CD4-positive, alpha-beta T cell (primary cell): ENCODE measurements around the gene RBM15. TPM values are rescaled to one million over a fixed set of nuclear protein-coding genes. Genes with fewer than 3 reads are reported as not detected.
A peak's percentile ranks its signal among the peaks of the same experiment; 100 is the strongest.

ENCODE experiments used
- ATAC-seq: fragments of 200-7000 bp; cut with Tn5 transposase; one replicate; pipeline ENCODE4 v1.10.0; 2022; ENCODE audit warnings: mild to moderate bottlenecking; ENCODE audit not compliant: poor library complexity
- CTCF ChIA-PET: fragments of 350-600 bp; sonication (Branson Sonifier 250); formaldehyde crosslinking; loops from one replicate; lab custom pipeline; 2021; ENCODE audit warnings: antibody characterized with exemption, inconsistent platforms; lab: Charles Lee
- POLR2A ChIA-PET: fragments of 350-600 bp; sonication (Branson Sonifier 250); formaldehyde crosslinking; loops from one replicate; lab custom pipeline; 2021; ENCODE audit warnings: antibody characterized with exemption, inconsistent platforms; lab: Charles Lee
- DNase-seq, 14 experiments: peaks; one replicate each; pipeline ENCODE4 v3.0.0-alpha.2; 2013 to 2020; ENCODE audit warnings: mixed read lengths in 2 of 14
- H3K27ac ChIP-seq, 2 donors: one replicate each; pipeline versions ENCODE4 v1.5.1 to v1.7.0; 2013; ENCODE audit warnings: low read length in 2 of 2, low read depth in 1 of 2, mild to moderate bottlenecking in 1 of 2
- H3K27me3 ChIP-seq, 2 experiments: 1 replicate in 1 of 2; 2 replicates in 1 of 2; pipeline versions ENCODE4 v1.6.1 to v1.7.0; 2013; ENCODE audit warnings: low read length in 2 of 2, control low read depth in 1 of 2, mild to moderate bottlenecking in 1 of 2, moderate library complexity in 1 of 2; ENCODE audit not compliant: insufficient read depth in 2 of 2, control insufficient read depth in 1 of 2
- H3K36me3 ChIP-seq: one replicate; pipeline ENCODE4 v1.6.1; 2013; ENCODE audit warnings: low read length, control low read depth; ENCODE audit not compliant: insufficient read depth
- H3K4me1 ChIP-seq: one replicate; pipeline ENCODE4 v1.6.1; 2013; ENCODE audit warnings: low read length, control low read depth; ENCODE audit not compliant: insufficient read depth
- H3K4me3 ChIP-seq: one replicate; pipeline ENCODE4 v1.5.1; 2013; ENCODE audit warnings: mild to moderate bottlenecking, low read length, moderate library complexity
- H3K9me3 ChIP-seq, 2 experiments: 1 replicate in 1 of 2; 2 replicates in 1 of 2; pipeline versions ENCODE4 v1.6.1 to v1.7.0; 2013; ENCODE audit warnings: low read length in 2 of 2, mild to moderate bottlenecking in 2 of 2, control low read depth in 1 of 2, moderate library complexity in 1 of 2; ENCODE audit not compliant: control insufficient read depth in 1 of 2, insufficient read depth in 1 of 2
- H3K27ac Mint-ChIP-seq: one replicate; pipeline ENCODE4 v1.8.0; 2020; ENCODE audit warnings: mixed read lengths
- H3K27me3 Mint-ChIP-seq: one replicate; pipeline ENCODE4 v1.8.0; 2021; ENCODE audit warnings: mixed read lengths
- H3K36me3 Mint-ChIP-seq: one replicate; pipeline ENCODE4 v1.8.0; 2021; ENCODE audit warnings: low read depth, mixed read lengths
- H3K4me1 Mint-ChIP-seq: one replicate; pipeline ENCODE4 v1.8.0; 2021; ENCODE audit warnings: low read depth, mixed read lengths
- H3K4me3 Mint-ChIP-seq: one replicate; pipeline ENCODE4 v1.8.0; 2020; ENCODE audit warnings: mild to moderate bottlenecking, mixed read lengths
- H3K9me3 Mint-ChIP-seq: one replicate; pipeline ENCODE4 v1.8.0; 2020; ENCODE audit warnings: mixed read lengths
- intact Hi-C, 2 experiments: fragments of 100-400 bp; cut with DNase I in 1 of 2; cut with micrococcal nuclease in 1 of 2; formaldehyde crosslinking; loops; one replicate each; pipeline versions ENCODE4 v1.15.1 to v1.9.0; 2023 to 2025; cut with DNase I, micrococcal nuclease
- total RNA-seq, 174 experiments: library from RNA in 2 of 174; stranded (reverse) in 2 of 174; gene quantifications; one replicate each; pipeline ENCODE4 v1.2.3 and lab custom pipeline; 2021 to 2026
- TF ChIP-seq, protein P1 (sequence below): fragments of 200-600 bp; IDR thresholded peaks from one replicate; pipeline ENCODE4 v1.8.0; 2022; ENCODE audit warnings: antibody characterized with exemption, mild to moderate bottlenecking

The RBM15 gene
- total RNA-seq, 2 experiments from 2014 or later = 49.4 to 49.7 TPM

DNA sequence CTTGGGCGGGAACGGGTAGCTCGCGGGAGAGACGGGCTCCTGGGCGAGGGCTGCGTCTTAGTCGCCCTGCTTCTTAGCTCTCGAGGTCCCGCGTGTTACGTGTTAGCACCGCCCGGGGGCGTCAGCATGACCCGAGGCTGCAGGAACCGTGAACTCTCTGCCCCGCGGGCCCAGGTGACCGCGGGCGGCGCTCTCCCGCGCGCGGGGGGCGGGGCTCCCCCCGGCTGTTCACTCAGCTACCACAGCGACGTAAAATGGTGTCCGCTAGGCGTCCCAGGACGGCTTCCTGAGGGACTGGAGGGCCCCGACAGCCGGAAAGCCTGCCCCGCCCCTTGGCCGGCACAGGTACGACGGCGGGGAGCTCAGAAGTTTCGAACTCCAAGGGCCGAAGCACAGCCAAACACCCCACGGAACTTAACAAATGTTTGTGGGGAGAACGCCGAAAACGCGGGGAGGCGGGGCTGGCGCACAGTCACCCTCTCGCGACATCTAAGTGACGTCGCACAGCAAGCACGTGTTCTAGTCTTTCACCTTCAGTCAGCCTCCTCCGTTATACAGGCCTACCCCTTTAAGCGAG lies 780 bp upstream of the RBM15 start:
- no peaks in the 10 kb centered on the region for H3K9me3 Mint-ChIP-seq
- intact Hi-C loops = loop anchor here (1.0 to 2.0 kb wide), 5 partner anchors 68 to 304 kb away; partner anchors contain the start of genes KCNC4 (in 2 of the 2), LAMTOR5 (in 2 of the 2) and STRIP1 (in 1 of the 2)
- H3K36me3 Mint-ChIP-seq = peaks cover 41% of the 10 kb centered on the region
- ATAC-seq (peak; percentile 68), DNase-seq (peak; percentile 79 to 98 (median 92))
- no peak overlapping the region for H3K4me3 Mint-ChIP-seq
- peaks cover 53% of the 10 kb centered on the region for H3K4me1 Mint-ChIP-seq
- ChIA-PET CTCF (interaction anchor here (0.7 to 4.8 kb wide), 19 partner anchors 10 to 428 kb away, joined by 3 to 62 read pairs (median 7); partner anchors contain the start of genes AHCYL1, KCNC4 and LAMTOR5), POLR2A (interaction anchor here (0.6 to 7.9 kb wide), 39 partner anchors 8 to 1646 kb away, joined by 3 to 199 read pairs (median 5); partner anchors contain the start of genes AHCYL1, GNAI3, GSTM1 and KCNC4)
- no peak overlapping the region for H3K27ac Mint-ChIP-seq
- peaks cover 33% of the 10 kb centered on the region for H3K4me1 ChIP-seq
- peaks cover 29% of the 10 kb centered on the region for H3K36me3 ChIP-seq
- H3K27me3 ChIP-seq = no peaks in the 10 kb centered on the region
- H3K27ac ChIP-seq = peak overlapping the region; percentile 98 to 100
- H3K9me3 ChIP-seq = no peaks in the 10 kb centered on the region
- TF ChIP-seq, protein P1, sequence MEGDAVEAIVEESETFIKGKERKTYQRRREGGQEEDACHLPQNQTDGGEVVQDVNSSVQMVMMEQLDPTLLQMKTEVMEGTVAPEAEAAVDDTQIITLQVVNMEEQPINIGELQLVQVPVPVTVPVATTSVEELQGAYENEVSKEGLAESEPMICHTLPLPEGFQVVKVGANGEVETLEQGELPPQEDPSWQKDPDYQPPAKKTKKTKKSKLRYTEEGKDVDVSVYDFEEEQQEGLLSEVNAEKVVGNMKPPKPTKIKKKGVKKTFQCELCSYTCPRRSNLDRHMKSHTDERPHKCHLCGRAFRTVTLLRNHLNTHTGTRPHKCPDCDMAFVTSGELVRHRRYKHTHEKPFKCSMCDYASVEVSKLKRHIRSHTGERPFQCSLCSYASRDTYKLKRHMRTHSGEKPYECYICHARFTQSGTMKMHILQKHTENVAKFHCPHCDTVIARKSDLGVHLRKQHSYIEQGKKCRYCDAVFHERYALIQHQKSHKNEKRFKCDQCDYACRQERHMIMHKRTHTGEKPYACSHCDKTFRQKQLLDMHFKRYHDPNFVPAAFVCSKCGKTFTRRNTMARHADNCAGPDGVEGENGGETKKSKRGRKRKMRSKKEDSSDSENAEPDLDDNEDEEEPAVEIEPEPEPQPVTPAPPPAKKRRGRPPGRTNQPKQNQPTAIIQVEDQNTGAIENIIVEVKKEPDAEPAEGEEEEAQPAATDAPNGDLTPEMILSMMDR = peak; percentile 77
- H3K27me3 Mint-ChIP-seq = no peaks in the 10 kb centered on the region
- peak overlapping the region; percentile 93 for H3K4me3 ChIP-seq

DNA sequence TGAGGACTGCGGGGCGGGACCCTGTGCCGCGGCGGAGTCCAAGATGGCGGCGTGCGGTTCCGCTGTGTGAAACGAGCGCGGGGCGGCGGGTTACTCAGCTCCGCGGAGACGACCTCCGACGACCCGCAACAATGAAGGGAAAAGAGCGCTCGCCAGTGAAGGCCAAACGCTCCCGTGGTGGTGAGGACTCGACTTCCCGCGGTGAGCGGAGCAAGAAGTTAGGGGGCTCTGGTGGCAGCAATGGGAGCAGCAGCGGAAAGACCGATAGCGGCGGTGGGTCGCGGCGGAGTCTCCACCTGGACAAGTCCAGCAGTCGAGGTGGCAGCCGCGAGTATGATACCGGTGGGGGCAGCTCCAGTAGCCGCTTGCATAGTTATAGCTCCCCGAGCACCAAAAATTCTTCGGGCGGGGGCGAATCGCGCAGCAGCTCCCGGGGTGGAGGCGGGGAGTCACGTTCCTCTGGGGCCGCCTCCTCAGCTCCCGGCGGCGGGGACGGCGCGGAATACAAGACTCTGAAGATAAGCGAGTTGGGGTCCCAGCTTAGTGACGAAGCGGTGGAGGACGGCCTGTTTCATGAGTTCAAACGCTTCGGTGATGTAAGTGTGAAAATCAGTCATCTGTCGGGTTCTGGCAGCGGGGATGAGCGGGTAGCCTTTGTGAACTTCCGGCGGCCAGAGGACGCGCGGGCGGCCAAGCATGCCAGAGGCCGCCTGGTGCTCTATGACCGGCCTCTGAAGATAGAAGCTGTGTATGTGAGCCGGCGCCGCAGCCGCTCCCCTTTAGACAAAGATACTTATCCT lies 430 bp downstream of the RBM15 start:
- no peak for ATAC-seq
- H3K27me3 ChIP-seq = no peaks in the 10 kb centered on the region
- H3K4me3 ChIP-seq = peak overlapping the region; percentile 93
- H3K9me3 Mint-ChIP-seq = no peaks in the 10 kb centered on the region
- CTCF ChIA-PET = interaction anchor here (0.8 to 4.8 kb wide), 10 partner anchors 11 to 355 kb away, joined by 3 to 62 read pairs (median 8); partner anchors contain the start of genes AHCYL1, KCNC4 and LAMTOR5
- peak overlapping the region; percentile 95 to 98 for H3K27ac ChIP-seq
- H3K4me1 ChIP-seq = peaks cover 33% of the 10 kb centered on the region
- TF ChIP-seq, protein P1 = peak; percentile 29
- DNase-seq = peak in 11 of 14 experiments; percentile 22 to 76 (median 38)
- H3K36me3 Mint-ChIP-seq = peaks cover 53% of the 10 kb centered on the region
- POLR2A ChIA-PET = interaction anchor here (0.6 to 7.9 kb wide), 30 partner anchors 10 to 1780 kb away, joined by 3 to 199 read pairs (median 6); partner anchors contain the start of genes AHCYL1, GNAI3, GSTM1 and KCNC4
- intact Hi-C loops = loop anchor here (2.0 to 10.0 kb wide), 4 partner anchors 67 to 625 kb away; partner anchors contain the start of genes LAMTOR5 (in 1 of the 2), LRIF1 (in 1 of the 2) and STRIP1 (in 1 of the 2)
- peaks cover 36% of the 10 kb centered on the region for H3K36me3 ChIP-seq
- H3K27me3 Mint-ChIP-seq = no peaks in the 10 kb centered on the region
- peaks cover 65% of the 10 kb centered on the region for H3K4me1 Mint-ChIP-seq
- H3K9me3 ChIP-seq = no peaks in the 10 kb centered on the region
- no peak overlapping the region for H3K4me3 Mint-ChIP-seq
- no peak overlapping the region for H3K27ac Mint-ChIP-seq

DNA sequence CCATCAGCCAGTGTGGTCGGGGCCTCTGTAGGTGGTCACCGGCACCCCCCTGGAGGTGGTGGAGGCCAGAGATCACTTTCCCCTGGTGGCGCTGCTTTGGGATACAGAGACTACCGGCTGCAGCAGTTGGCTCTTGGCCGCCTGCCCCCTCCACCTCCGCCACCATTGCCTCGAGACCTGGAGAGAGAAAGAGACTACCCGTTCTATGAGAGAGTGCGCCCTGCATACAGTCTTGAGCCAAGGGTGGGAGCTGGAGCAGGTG lies 961 bp downstream of the RBM15 start:
- Histone ChIP-seq H3K4me1 (peaks cover 33% of the 10 kb centered on the region), H3K9me3 (no peaks in the 10 kb centered on the region), H3K27ac (peak overlapping the region; percentile 95 to 98), H3K36me3 (peaks cover 38% of the 10 kb centered on the region), H3K4me3 (peak overlapping the region; percentile 93), H3K27me3 (no peaks in the 10 kb centered on the region)
- Mint-ChIP-seq H3K4me3 (no peak overlapping the region), H3K27ac (no peak overlapping the region), H3K36me3 (peaks cover 56% of the 10 kb centered on the region), H3K4me1 (peaks cover 71% of the 10 kb centered on the region), H3K9me3 (no peaks in the 10 kb centered on the region), H3K27me3 (no peaks in the 10 kb centered on the region)
- ChIA-PET CTCF (interaction anchor here (1.4 to 4.8 kb wide), 5 partner anchors 68 to 132 kb away, joined by 7 to 62 read pairs (median 11); partner anchors contain the start of genes KCNC4 and LAMTOR5), POLR2A (interaction anchor here (1.2 to 7.9 kb wide), 9 partner anchors 9 to 792 kb away, joined by 6 to 199 read pairs (median 25); partner anchors contain the start of genes AHCYL1, GNAI3, KCNC4 and LAMTOR5)
- DNase-seq (no peak), ATAC-seq (no peak)
- TF ChIP-seq, protein P1 = no peak
- intact Hi-C loops = loop anchor here in 1 of 2 experiments (10.0 kb wide), 1 partner anchor 625 kb away; the partner anchor contains the start of gene LRIF1
